GM18499 (cell line): ENCODE measurements around the gene TNFRSF13B.
"Not testable (repeated sequence)": the region's sequence is repeated elsewhere in the genome, so short reads cannot be mapped to it uniquely, and the experiment has no call there.

Experiments used
- ATAC-seq: cut with Tn5 transposase; IDR thresholded peaks from one replicate; pipeline ENCODE4 v1.9.1; 2021; ENCODE audit warnings: moderate number of reproducible peaks; ENCODE audit not compliant: insufficient read depth, unreplicated experiment

The TNFRSF13B gene

DNA sequence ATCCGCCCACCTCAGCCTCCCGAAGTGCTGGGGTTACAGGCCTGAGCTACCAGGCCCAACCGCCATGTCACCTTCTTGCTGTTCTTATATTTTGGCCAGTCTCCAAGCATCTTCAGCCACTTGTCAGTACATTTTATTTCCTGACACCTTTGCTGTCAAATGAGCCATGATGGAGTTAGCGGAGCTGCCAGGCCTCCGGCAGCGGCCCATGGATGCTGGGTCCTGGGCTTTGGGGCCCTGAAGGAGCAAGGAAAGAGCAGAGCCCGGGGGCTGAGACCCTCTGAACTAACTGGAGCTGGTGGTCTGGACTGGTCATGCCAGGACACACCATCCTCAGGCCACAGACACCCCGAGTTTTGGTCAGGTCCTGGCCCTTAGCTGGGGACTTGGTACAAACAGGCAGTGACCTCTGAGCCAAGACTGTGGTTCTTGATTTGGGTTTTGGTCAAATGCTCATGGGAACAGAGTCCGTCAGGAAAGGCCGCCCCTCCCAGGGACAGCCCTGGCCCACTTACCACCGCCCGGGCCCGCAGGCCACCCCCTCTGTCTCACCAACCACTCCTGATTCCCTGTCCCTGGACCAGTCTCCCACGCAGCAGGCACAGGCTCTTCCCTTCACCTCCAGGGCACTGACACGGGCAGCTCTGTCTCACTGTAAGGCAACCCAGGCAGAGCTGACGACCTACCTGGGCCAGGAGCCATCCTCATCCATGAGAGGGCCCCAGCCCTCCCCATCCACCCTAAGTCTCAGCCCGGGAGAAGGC, 42.0 kb downstream of the TNFRSF13B start:
- ATAC-seq = no peak

DNA sequence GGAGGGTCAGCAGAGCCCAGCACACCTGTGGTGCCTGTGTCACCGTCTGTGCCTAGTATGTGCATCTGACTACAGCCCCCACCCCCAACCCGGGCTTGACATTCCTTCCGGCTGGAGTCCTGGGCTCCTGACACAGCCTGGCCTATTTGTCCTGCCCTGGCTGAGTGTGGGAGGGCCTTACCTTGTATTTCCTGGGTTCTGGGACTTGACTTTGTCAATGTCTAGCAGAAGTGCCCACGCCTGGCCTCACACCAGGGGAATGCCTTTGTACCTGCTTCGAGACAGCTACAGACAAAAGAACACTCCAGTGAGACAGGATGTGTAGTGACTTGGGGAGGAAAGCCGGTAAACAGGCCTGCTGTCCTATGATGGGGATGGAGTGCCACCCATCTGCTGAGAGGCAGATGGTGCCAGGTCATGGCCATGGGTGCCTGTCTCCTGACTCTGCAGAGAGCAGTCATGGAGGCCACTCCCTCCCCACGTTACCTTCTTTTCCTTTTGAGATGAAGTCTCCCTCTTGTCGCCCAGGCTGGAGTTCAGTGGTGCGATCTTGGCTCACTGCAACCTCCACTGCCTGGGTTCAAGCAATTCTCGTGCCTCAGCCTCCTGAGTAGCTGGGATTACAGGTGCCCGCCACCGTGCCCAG, 42.8 kb downstream of the TNFRSF13B start:
- no peak for ATAC-seq

DNA sequence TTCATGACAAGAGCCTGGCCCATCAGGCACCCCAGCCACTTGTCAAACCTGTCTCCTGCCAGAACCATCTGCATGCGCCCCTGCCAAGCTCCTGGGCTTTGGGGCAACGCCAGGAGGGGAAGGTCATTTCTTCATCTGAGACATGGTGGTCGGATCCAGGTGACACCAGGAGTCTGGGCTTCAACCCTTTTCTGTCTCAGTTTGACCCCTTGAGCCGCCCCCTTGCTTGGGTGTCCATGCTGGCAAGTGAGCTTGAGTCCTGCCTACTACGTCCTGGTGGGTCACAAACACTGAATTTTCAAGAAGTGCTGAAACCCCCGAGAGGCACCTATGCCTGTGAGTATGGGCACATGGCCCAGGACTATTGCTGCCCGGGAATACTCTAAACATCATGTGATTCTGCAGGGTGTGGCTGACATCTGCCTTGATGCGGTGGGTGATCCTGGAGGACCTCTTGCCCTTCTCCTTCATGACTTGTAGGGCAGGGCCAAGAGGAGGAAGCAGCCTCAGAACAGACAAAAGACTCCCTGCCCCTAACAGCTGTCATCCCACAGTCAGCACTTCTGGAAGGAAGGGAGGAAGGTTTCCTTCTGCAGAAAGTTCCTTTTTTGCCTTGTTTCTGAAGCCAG, 43.4 kb downstream of the TNFRSF13B start:
- ATAC-seq = no peak

GRCh38 chr17:16927641-16928321, 44.1 kb downstream of the TNFRSF13B start:
- ATAC-seq = no peak

GRCh38 chr17:16926571-16927451, 45.1 kb downstream of the TNFRSF13B start:
- no peak for ATAC-seq

- ATAC-seq = no peak
These were observed 45.8 kb downstream of the TNFRSF13B start for GRCh38 chr17:16926061-16926511.

- no peak for ATAC-seq
These were observed 46.4 kb downstream of the TNFRSF13B start for GRCh38 chr17:16925461-16926060.

DNA sequence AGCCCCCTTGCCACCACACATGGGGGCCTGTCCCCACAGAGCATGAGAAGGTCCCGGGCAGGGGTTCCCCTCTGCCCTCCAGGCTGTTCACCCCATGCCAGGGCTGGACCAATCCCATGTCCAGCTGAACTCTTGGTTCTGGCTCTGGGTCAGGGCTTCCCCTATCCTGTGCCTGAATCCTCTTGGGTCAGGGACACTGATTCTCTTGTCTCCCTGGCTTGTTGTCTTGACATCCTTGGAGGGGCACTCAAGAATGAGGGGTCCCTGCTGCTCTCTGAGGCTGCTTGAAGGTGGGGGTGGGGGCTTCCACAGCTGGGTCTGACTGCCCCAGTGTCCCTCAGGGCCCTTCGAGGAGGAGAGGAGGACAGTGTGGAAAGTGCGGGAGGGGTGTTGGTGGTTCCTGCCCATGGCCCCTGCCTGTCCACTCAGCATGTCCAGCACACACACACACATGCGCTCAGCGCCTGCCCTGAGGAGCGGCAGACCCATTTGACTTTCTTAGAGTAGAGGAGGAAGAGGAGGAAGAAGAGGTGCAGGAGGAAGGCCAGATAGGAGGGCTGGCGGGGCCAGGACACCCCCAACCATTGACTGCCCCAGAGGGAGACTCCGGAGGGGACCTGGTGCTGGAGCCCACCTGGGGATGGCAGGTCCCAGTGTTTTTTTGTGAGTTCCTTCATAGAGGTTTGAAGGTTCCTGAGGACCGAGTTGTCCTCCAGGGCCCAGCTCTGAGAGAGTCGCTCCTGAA, 47.0 kb downstream of the TNFRSF13B start:
- ATAC-seq = no peak

GRCh38 chr17:16923904-16924695, 47.8 kb downstream of the TNFRSF13B start:
- no peak for ATAC-seq

DNA sequence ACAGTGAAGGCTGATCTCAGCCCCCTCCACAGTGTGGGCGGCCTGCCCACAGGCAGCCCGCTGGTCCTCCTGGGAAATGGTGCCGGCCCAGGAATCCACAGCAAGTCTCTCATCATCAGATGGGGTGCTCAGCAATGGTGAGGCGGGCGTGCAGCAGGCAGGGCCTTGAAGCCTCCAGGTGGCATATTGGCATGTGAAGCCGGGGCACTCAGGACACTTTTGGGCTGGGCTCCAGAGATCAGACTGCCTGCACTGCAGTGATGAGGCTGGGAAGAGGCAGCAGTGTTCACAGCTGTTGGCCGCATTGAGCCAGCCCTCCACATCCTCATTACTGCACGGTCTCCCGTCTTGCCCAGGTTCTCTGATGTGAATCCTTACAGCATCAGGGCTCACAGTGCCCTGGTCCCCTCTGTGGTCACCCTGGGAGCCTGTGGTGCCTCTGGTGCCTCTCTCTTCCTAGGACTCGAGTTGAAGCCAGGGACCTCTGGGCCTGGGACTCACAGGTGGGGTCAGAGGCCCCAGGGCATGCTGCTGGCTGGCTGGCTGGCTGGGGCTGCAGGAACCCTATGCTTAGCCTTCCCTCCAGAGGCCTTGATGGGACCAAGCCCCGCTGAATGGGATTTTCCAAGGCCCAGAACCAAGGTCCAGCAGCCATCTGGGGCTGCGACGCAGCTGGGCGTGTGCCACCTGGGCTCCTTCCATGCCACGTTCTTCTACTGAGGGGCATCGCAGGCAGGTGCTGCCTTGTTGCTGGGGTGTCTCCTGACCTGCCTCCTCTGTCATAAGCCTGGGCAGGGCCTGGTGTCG, 48.6 kb downstream of the TNFRSF13B start:
- no peak for ATAC-seq

DNA sequence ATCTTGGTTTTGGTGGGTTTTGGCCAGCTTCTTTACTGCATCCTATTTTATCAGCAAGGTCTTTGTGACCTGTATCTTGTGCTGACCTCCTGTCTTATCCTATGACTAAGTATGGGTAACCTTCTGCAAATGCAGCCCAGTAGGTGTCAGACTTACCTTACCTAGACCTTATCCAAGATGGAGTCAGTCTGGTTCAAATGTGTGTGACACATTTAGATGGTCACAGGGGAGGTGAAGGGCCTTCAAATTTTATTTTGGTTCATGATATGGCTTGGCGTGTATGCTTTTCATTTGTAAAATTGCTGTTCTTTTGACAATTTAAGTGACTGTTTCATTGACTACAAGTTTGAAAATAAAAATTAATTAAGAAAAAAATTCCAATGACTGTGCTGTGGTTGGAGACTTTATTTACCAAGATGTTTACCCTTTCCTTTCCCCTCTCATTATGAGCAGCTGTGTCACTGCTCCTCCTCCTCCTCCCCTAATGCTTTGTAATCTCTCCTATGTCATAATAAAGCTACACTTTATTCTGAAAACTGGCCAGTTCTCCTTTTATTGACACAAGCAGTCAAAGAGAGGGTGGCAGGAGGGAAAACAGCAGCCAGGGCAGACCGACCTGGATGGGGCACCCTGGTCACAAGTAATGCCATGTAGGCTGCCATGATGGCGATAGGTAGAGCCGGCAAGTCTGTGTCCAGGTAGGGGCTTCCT, 49.4 kb downstream of the TNFRSF13B start:
- ATAC-seq = no peak

DNA sequence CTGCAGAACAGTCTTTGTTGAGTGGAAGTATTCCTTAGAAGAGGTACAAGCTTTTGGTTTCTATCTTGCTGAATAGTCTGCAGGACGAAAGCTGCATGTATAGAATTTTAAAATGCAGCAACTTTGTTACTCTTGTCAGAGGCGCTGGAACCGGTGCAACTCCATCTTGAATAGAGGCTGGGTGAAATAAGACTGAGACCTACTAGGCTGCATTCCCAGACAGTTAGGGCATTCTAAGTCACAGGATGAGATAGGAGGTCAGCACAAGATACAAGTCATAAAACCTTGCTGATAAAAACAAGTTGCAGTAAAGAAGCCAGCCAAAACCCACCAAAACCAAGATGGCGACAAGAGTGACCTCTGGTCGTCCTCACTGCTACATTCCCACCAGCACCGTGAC, 50.5 kb downstream of the TNFRSF13B start:
- not testable (repeated sequence) for ATAC-seq

DNA sequence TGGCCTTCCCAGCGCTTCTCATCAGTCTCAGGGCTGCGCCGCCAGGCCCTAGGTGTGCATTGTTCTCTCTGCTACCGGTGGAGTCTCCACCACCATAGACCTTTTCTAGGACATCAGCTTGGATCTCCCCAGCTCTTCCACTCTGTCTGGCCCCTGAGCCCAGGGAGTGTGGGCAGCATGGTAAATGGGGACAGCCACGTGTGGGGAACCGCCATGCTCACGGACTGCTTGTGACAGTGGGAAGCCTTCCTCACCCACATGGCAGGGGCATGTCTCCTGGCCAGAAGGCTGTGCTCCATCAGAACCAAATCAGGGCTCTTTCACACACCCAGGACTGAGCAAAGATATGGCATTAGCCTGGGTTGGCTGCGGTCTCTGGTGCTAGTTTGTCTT, 51.3 kb downstream of the TNFRSF13B start:
- ATAC-seq = no peak

- no peak for ATAC-seq
These were observed 52.0 kb downstream of the TNFRSF13B start for GRCh38 chr17:16919663-16920627.

DNA sequence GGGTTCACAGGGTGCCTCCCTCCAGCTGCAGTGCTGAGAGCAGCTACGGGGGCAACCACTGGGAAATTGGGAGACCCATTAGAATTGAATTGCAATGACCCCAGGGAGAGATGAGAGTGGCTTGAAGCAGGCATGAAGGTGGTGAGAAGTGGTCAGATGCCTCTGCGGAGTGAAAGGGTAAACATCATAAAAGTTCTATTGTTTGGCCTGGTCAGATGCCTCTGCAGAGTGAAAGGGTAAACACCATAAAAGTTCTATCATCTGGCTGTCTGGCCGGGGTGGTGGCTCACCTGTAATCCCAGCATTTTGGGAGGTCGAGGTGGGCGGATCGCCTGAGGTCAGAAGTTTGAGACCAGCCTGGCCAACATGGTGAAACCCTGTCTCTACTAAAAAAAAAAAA, 53.5 kb downstream of the TNFRSF13B start:
- ATAC-seq = no peak
